Measurements from ENCODE around the gene CD163L1. TPM values are rescaled to one million over a fixed set of nuclear protein-coding genes. Genes with fewer than 3 reads are reported as not detected.
A peak's percentile ranks its signal among the peaks of the same experiment; 100 is the strongest.

CD163L1 gene
- total and polyA plus RNA-seq, 2 of the 8 experiments (the other 6 are each of a cell fraction or from before 2014, with no cell fraction given): 0.11 to 0.22 TPM

DNA sequence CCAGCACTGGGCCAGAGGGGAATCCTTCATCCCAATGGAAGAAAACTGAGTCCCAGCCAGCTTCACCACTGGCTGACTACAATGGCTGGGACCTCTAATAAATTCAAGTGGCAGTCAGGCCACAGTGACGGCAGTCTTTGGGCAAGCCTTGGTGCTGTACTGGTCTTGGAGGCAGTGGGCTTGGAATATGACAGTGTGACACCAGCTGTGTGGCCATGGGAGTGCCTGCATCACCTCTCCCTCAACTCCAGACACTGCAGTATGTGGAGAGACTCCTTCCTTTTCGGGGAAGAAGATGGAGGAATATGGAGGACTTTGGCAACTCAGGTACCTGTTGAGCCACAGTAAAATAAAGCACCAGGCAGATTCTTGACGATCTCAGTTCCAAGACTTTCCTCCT is 16.0 kb upstream of the CD163L1 start:
- Histone ChIP-seq H2AK5ac (ENCODE audit: low read depth, low read length) (no peak overlapping the region), H3K27me3 (replicated peaks in 1 of 4; ENCODE audit: control insufficient read depth in 3 of 4, extremely low read depth in 1 of 4, insufficient read depth in 3 of 4, low read length in 3 of 4) (no peaks in the 10 kb centered on the region), H4K20me1 (replicated peaks in 1 of 2; ENCODE audit: control insufficient read depth in 1 of 2, insufficient read depth in 2 of 2, low read length in 2 of 2) (no peaks in the 10 kb centered on the region), H3K36me3 (ENCODE audit: control insufficient read depth in 2 of 4, insufficient read depth in 4 of 4, low read length in 3 of 4) (no peaks in the 10 kb centered on the region), H4K5ac (ENCODE audit: insufficient read length, low read depth, low read length) (no peak overlapping the region), H2BK20ac (ENCODE audit: low read length) (no peak overlapping the region), H2BK15ac (ENCODE audit: low read length) (no peak overlapping the region), H3K79me1 (ENCODE audit: low read depth, low read length) (no peaks in the 10 kb centered on the region), H2AFZ (ENCODE audit: low read length) (peak overlapping the region; percentile 91; the same call in 1 of the 2 replicates), H3K9me3 (ENCODE audit: insufficient read depth in 2 of 2, low read depth in 1 of 2, low read length in 1 of 2) (no peaks in the 10 kb centered on the region), H3K4me1 (replicated peaks in 1 of 4; ENCODE audit: control insufficient read depth in 3 of 4, insufficient read depth in 4 of 4, low read length in 3 of 4) (no peaks in the 10 kb centered on the region; a peak in 2 of 7 replicates), H3K9ac (replicated peaks in 1 of 4; ENCODE audit: extremely low read depth in 1 of 4, low read depth in 3 of 4, low read length in 3 of 4) (no peak overlapping the region), H2BK12ac (ENCODE audit: low read depth, low read length) (peak overlapping the region; percentile 35; the same call in 1 of the 2 replicates), H2BK120ac (replicated peaks; ENCODE audit: low read depth, low read length) (no peak overlapping the region), H3K4me3 (ENCODE audit: extremely low read depth in 1 of 4, insufficient read depth in 2 of 4, low read depth in 3 of 4, low read length in 4 of 4) (no peak overlapping the region), H3K23me2 (ENCODE audit: low read depth, low read length) (no peaks in the 10 kb centered on the region), H3K4me2 (ENCODE audit: insufficient read depth in 1 of 2, low read depth in 2 of 2, low read length in 2 of 2) (no peak overlapping the region), H4K91ac (replicated peaks; ENCODE audit: insufficient read length, low read length) (no peak overlapping the region), H2BK5ac (ENCODE audit: low read depth, low read length) (no peak overlapping the region), H3K56ac (replicated peaks; ENCODE audit: insufficient read length, low read depth, low read length) (no peak overlapping the region), H3K18ac (ENCODE audit: extremely low read depth, low read length) (no peak overlapping the region), H3K14ac (ENCODE audit: insufficient read length) (no peak overlapping the region), H4K8ac (ENCODE audit: extremely low read depth, insufficient read depth, low read length) (no peak overlapping the region), H3K23ac (ENCODE audit: insufficient read length) (no peak overlapping the region), H3K27ac (ENCODE audit: low read depth, low read length) (no peak overlapping the region), H3K4ac (replicated peaks; ENCODE audit: insufficient read length, low read depth, low read length) (no peak overlapping the region), H3K79me2 (ENCODE audit: control insufficient read depth in 1 of 2, insufficient read depth in 2 of 2, low read length in 2 of 2) (no peaks in the 10 kb centered on the region)
- WGBS, 2 experiments (ENCODE audit: extremely low coverage in 1 of 2, insufficient coverage in 1 of 2, insufficient read length in 1 of 2, insufficient replicate concordance in 2 of 2, low coverage in 1 of 2, low lambda C conversion rate in 2 of 2, missing lambda C conversion rate in 1 of 2): 93% methylated on average over 3 of the region's 3 CpGs; no CpG with 5 or more reads in 1 of the 2 experiments
- FAIRE-seq: no peak
- TF ChIP-seq, protein P1, sequence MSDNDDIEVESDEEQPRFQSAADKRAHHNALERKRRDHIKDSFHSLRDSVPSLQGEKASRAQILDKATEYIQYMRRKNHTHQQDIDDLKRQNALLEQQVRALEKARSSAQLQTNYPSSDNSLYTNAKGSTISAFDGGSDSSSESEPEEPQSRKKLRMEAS (IDR thresholded peaks at IDR 0.05): no peak
- TF ChIP-seq BACH1 (IDR thresholded peaks at IDR 0.05; ENCODE audit: low read length) (no peak), KDM4A (IDR thresholded peaks at IDR 0.05; ENCODE audit: low read depth, low read length, severe bottlenecking) (no peak), POLR2AphosphoS5 (IDR thresholded peaks at IDR 0.05; ENCODE audit: low read depth, low read length) (no peak), TAF7 (optimal IDR thresholded peaks at IDR 0.05; ENCODE audit: borderline replicate concordance, low read depth, low read length) (no peak)
- DNase-seq (ENCODE audit: low read depth in 1 of 2, low spot score in 2 of 2): no peak
- POLR2A ChIA-PET (ENCODE audit: partially characterized antibody): no interaction called here
- CTCF ChIA-PET (ENCODE audit: partially characterized antibody): interaction anchor here (0.7 to 4.0 kb wide), 25 partner anchors 11 to 239 kb away, joined by 3 to 31 read pairs (median 4); no protein-coding TSS in a partner anchor
